Gastroesophageal sphincter (tissue), 3 donors: ENCODE data around the gene IMMP2L.

Source experiments
- CTCF ChIP-seq, 4 experiments: fragments of 200-600 bp in 2 of 4; fragments of 450-650 bp in 2 of 4; sonication (generic) in 1 of 4; IDR thresholded peaks; one replicate each; pipeline ENCODE4 v1.5.1; 2017 to 2019; ENCODE audit warnings: antibody characterized with exemption in 4 of 4, mild to moderate bottlenecking in 2 of 4, moderate library complexity in 2 of 4
- EP300 ChIP-seq: sonication (generic); formaldehyde crosslinking; IDR thresholded peaks from one replicate; pipeline ENCODE4 v1.6.1; 2017; ENCODE audit warnings: antibody characterized with exemption, mild to moderate bottlenecking

- TF ChIP-seq CTCF (IDR thresholded peaks at IDR 0.05) (no peak), EP300 (no peak)
These were observed 25.8 kb upstream of the IMMP2L start for GRCh38 chr7:111588065-111588433.
